ENCODE results near the gene PACS2. TPM values are rescaled to one million over a fixed set of nuclear protein-coding genes. Genes with fewer than 3 reads are reported as not detected.

PACS2 gene
- total and polyA plus RNA-seq, 4 donors, result 37.9 to 87.2 (median 71.0) TPM

DNA sequence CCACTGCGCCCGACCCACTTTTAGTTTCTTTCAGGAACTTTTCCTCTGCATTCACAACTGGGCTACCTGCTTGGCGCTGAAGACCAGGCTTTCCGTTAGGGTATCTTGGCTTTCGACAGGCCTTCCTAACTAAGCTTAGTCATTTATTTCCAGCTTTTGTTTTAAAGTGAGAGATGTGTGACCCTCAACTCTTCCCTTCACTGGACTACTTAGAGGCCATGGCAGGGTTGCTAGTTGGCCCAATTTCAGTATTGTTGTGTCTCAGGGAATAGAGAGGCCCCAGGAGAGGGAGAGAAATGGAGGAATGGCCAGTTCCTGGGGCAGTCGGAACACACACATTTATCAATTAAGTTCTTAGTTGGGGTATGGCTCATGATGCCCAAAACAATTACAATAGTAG is 115.5 kb downstream of the PACS2 start:
- H3K27me3 ChIP-seq (ENCODE audit: control insufficient read depth in 3 of 3, insufficient read depth in 3 of 3, low read length in 2 of 3), result no peaks in the 10 kb centered on the region
- 85 to 96% methylated on average over 6 of the region's 6 CpGs for WGBS, 2 donors
- TF ChIP-seq, protein P1, sequence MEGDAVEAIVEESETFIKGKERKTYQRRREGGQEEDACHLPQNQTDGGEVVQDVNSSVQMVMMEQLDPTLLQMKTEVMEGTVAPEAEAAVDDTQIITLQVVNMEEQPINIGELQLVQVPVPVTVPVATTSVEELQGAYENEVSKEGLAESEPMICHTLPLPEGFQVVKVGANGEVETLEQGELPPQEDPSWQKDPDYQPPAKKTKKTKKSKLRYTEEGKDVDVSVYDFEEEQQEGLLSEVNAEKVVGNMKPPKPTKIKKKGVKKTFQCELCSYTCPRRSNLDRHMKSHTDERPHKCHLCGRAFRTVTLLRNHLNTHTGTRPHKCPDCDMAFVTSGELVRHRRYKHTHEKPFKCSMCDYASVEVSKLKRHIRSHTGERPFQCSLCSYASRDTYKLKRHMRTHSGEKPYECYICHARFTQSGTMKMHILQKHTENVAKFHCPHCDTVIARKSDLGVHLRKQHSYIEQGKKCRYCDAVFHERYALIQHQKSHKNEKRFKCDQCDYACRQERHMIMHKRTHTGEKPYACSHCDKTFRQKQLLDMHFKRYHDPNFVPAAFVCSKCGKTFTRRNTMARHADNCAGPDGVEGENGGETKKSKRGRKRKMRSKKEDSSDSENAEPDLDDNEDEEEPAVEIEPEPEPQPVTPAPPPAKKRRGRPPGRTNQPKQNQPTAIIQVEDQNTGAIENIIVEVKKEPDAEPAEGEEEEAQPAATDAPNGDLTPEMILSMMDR (IDR thresholded peaks at IDR 0.05; ENCODE audit: control extremely low read depth, extremely low read depth), result no peak
- H3K9ac ChIP-seq (ENCODE audit: insufficient read depth in 1 of 2, low read length in 2 of 2), result no peak overlapping the region
- peaks cover 0 to 3% (median 0%) of the 10 kb centered on the region in 4 donors for H3K9me3 ChIP-seq (ENCODE audit: control insufficient read depth in 4 of 4, insufficient read depth in 3 of 4, low read length in 3 of 4)
- H3K4me1 ChIP-seq (ENCODE audit: control insufficient read depth in 5 of 5, insufficient read depth in 5 of 5, low read length in 5 of 5), result peaks cover 0 to 4% (median 0%) of the 10 kb centered on the region in 5 donors
- no peak overlapping the region for H3K4me3 ChIP-seq
- no peak for DNase-seq
- H3K27ac ChIP-seq (ENCODE audit: low read depth in 1 of 2, low read length in 1 of 2), result no peak overlapping the region
- H3K36me3 ChIP-seq (ENCODE audit: control insufficient read depth in 4 of 4, insufficient read depth in 4 of 4, low read length in 4 of 4), result peaks cover 0 to 16% (median 5%) of the 10 kb centered on the region in 4 donors
- no peak for ATAC-seq (ENCODE audit: insufficient read depth, low FRiP score)

DNA sequence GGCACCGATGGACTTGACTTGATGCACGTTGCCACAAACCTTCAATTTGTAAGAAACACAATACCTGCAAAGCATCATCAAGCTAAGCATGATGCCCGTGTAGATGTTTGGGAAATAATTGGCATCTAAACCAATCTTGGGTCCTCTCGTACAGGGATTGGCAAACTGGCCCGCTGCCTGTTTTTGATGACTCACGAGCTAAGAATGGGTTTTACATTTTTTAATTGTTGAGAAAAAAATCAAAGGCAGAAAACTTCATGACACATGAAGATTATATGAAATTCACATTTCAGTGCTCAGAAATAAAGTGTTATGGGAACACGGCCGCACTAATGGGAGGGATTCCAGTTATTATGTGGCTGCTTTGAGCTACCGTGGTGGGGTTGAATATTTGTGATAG is 116.0 kb downstream of the PACS2 start:
- Histone ChIP-seq H3K27me3 (ENCODE audit: control insufficient read depth in 3 of 3, insufficient read depth in 3 of 3, low read length in 2 of 3) (no peaks in the 10 kb centered on the region), H3K9ac (ENCODE audit: insufficient read depth in 1 of 2, low read length in 2 of 2) (no peak overlapping the region), H3K9me3 (ENCODE audit: control insufficient read depth in 4 of 4, insufficient read depth in 3 of 4, low read length in 3 of 4) (peaks cover 0 to 3% (median 0%) of the 10 kb centered on the region in 4 donors), H3K36me3 (ENCODE audit: control insufficient read depth in 4 of 4, insufficient read depth in 4 of 4, low read length in 4 of 4) (peaks cover 0 to 11% (median 4%) of the 10 kb centered on the region in 4 donors), H3K27ac (ENCODE audit: low read depth in 1 of 2, low read length in 1 of 2) (peak overlapping the region in 1 of 2 donors; percentile 27), H3K4me3 (no peak overlapping the region), H3K4me1 (ENCODE audit: control insufficient read depth in 5 of 5, insufficient read depth in 5 of 5, low read length in 5 of 5) (peaks cover 0 to 4% (median 0%) of the 10 kb centered on the region in 5 donors)
- TF ChIP-seq, protein P1 (IDR thresholded peaks at IDR 0.05; ENCODE audit: control extremely low read depth, extremely low read depth), result no peak
- ATAC-seq (ENCODE audit: insufficient read depth, low FRiP score), result no peak
- 53 to 78% methylated on average over 9 of the region's 9 CpGs for WGBS, 2 donors
- no peak for DNase-seq

DNA sequence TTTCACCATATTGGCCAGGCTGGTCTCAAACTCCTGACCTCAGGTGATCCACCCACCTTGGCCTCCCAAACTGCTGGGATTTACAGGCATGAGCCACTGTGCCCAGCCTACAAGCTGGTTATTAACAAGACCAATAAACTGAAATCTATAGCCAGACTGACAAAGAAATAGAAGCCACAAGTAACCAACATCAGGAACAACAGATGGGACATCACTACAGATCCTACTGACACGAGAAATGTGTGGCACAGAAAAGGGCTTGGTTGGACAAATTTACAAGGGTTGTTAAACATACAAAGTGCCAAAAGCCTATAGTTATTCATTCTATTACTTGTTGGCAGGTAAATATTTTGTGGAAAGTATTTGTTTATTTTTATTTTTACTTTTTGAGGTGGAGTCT is 116.7 kb downstream of the PACS2 start:
- peaks cover 0 to 11% (median 4%) of the 10 kb centered on the region in 4 donors for H3K36me3 ChIP-seq (ENCODE audit: control insufficient read depth in 4 of 4, insufficient read depth in 4 of 4, low read length in 4 of 4)
- no peak overlapping the region for H3K9ac ChIP-seq (ENCODE audit: insufficient read depth in 1 of 2, low read length in 2 of 2)
- H3K27ac ChIP-seq (ENCODE audit: low read depth in 1 of 2, low read length in 1 of 2), result no peak overlapping the region
- no peak overlapping the region for H3K4me3 ChIP-seq
- TF ChIP-seq, protein P1 (IDR thresholded peaks at IDR 0.05; ENCODE audit: control extremely low read depth, extremely low read depth), result no peak
- no peaks in the 10 kb centered on the region for H3K27me3 ChIP-seq (ENCODE audit: control insufficient read depth in 3 of 3, insufficient read depth in 3 of 3, low read length in 2 of 3)
- peaks cover 0 to 3% (median 0%) of the 10 kb centered on the region in 4 donors for H3K9me3 ChIP-seq (ENCODE audit: control insufficient read depth in 4 of 4, insufficient read depth in 3 of 4, low read length in 3 of 4)
- ATAC-seq (ENCODE audit: insufficient read depth, low FRiP score) (no peak), DNase-seq (no peak)
- peaks cover 0 to 4% (median 0%) of the 10 kb centered on the region in 5 donors for H3K4me1 ChIP-seq (ENCODE audit: control insufficient read depth in 5 of 5, insufficient read depth in 5 of 5, low read length in 5 of 5)
- WGBS, 2 donors, result 85 to 91% methylated on average over 1 of the region's 1 CpG

DNA sequence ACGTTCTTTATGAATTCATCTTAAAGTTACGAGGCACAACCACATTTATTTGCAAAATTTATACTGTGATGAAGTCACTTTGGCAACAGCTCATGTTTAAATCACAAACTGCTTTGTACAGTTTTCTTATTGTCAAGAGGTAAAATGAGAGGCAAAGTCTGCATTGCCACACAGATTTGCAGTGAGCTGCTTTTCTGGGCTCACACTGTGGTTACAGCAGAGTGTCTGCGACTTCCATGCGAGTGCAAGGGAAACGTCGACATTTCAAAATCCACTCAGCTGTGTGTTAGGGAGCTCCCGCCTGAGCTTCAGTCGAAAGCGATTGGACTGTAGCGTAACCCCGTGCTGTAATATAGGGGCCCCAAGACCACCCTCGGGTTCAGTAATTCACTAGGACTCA is 118.1 kb downstream of the PACS2 start:
- H3K36me3 ChIP-seq (ENCODE audit: control insufficient read depth in 4 of 4, insufficient read depth in 4 of 4, low read length in 4 of 4), result peaks cover 0 to 3% (median under 1%) of the 10 kb centered on the region in 4 donors
- peaks cover 0 to 4% (median 0%) of the 10 kb centered on the region in 5 donors for H3K4me1 ChIP-seq (ENCODE audit: control insufficient read depth in 5 of 5, insufficient read depth in 5 of 5, low read length in 5 of 5)
- DNase-seq (no peak), ATAC-seq (ENCODE audit: insufficient read depth, low FRiP score) (no peak)
- TF ChIP-seq, protein P1 (IDR thresholded peaks at IDR 0.05; ENCODE audit: control extremely low read depth, extremely low read depth), result no peak
- H3K9ac ChIP-seq (ENCODE audit: insufficient read depth in 1 of 2, low read length in 2 of 2), result no peak overlapping the region
- no peak overlapping the region for H3K27ac ChIP-seq (ENCODE audit: low read depth in 1 of 2, low read length in 1 of 2)
- no peak overlapping the region for H3K4me3 ChIP-seq
- WGBS, 2 donors, result 83 to 90% methylated on average over 12 of the region's 12 CpGs
- H3K27me3 ChIP-seq (ENCODE audit: control insufficient read depth in 3 of 3, insufficient read depth in 3 of 3, low read length in 2 of 3), result no peaks in the 10 kb centered on the region
- H3K9me3 ChIP-seq (ENCODE audit: control insufficient read depth in 4 of 4, insufficient read depth in 3 of 4, low read length in 3 of 4), result no peaks in the 10 kb centered on the region
